Measurements from ENCODE around the gene SFTPB.

The SFTPB gene

GRCh38 chr2:85699325-85699724, 31.3 kb upstream of the SFTPB start:
- DNase-seq, result no peak

- DNase-seq, result no peak
Observed at GRCh38 chr2:85698880-85699254, 30.9 kb upstream of the SFTPB start.

- no peak for DNase-seq
Observed at GRCh38 chr2:85698184-85698879, 30.3 kb upstream of the SFTPB start.

GRCh38 chr2:85697716-85698115, 29.7 kb upstream of the SFTPB start:
- DNase-seq, result no peak

GRCh38 chr2:85697096-85697495, 29.1 kb upstream of the SFTPB start:
- DNase-seq, result no peak

GRCh38 chr2:85695691-85696668, 28.0 kb upstream of the SFTPB start:
- DNase-seq, result no peak

- no peak for DNase-seq
Observed at GRCh38 chr2:85695121-85695520, 27.1 kb upstream of the SFTPB start.

GRCh38 chr2:85694052-85695025, 26.3 kb upstream of the SFTPB start, which contains the start of gene GNLY:
Gene GNLY (plus strand): TSS chr2:85694358. CDS start chr2:85694419, 61 bp downstream.
- DNase-seq, result no peak

- DNase-seq, result no peak
Observed at GRCh38 chr2:85692039-85692645, 24.1 kb upstream of the SFTPB start.

- no peak for DNase-seq
Observed at GRCh38 chr2:85690932-85691331, 22.9 kb upstream of the SFTPB start.

- peak; percentile 66 for DNase-seq
Observed at GRCh38 chr2:85684806-85685205, 16.8 kb upstream of the SFTPB start.

GRCh38 chr2:85684380-85684779, 16.4 kb upstream of the SFTPB start:
- DNase-seq, result no peak

GRCh38 chr2:85682378-85682777, 14.4 kb upstream of the SFTPB start:
- no peak for DNase-seq

- DNase-seq, result no peak
Observed at GRCh38 chr2:85681776-85682175, 13.8 kb upstream of the SFTPB start.

- no peak for DNase-seq
Observed at GRCh38 chr2:85681372-85681763, 13.4 kb upstream of the SFTPB start.

- no peak for DNase-seq
Observed at GRCh38 chr2:85680707-85681371, 12.8 kb upstream of the SFTPB start.

- DNase-seq, result peak; percentile 75
Observed at GRCh38 chr2:85678794-85679672, 11.0 kb upstream of the SFTPB start.

- no peak for DNase-seq
Observed at GRCh38 chr2:85678377-85678776, 10.4 kb upstream of the SFTPB start.

- no peak for DNase-seq
Observed at GRCh38 chr2:85675866-85676548, 8.0 kb upstream of the SFTPB start.

GRCh38 chr2:85675427-85675826, 7.4 kb upstream of the SFTPB start:
- no peak for DNase-seq
